ENCODE results near the gene ABCA13.

ABCA13 gene

GRCh38 chr7:48402721-48403120, 231.5 kb downstream of the ABCA13 start:
- H3K27ac ChIP-seq: no peak overlapping the region
- H3K36me3 ChIP-seq (replicated peaks): no peaks in the 10 kb centered on the region
- H3K4me3 ChIP-seq (ENCODE audit: low read depth, low read length): no peak overlapping the region
- DNase-seq: no peak
- H3K27me3 ChIP-seq (replicated peaks): no peaks in the 10 kb centered on the region
- in situ Hi-C loops (cut with HindIII; ENCODE audit: low pct_ligation_motif_present, low sequenced_read_pairs): no loop called here
- no peak for TF ChIP-seq CTCF (IDR thresholded peaks at IDR 0.05; ENCODE audit: low read depth, low read length, missing control alignments)

GRCh38 chr7:48408731-48409130, 237.5 kb downstream of the ABCA13 start:
- in situ Hi-C loops (cut with HindIII; ENCODE audit: low pct_ligation_motif_present, low sequenced_read_pairs): no loop called here
- Histone ChIP-seq H3K4me3 (ENCODE audit: low read depth, low read length) (no peak overlapping the region), H3K27ac (no peak overlapping the region), H3K36me3 (replicated peaks) (no peaks in the 10 kb centered on the region), H3K27me3 (replicated peaks) (no peaks in the 10 kb centered on the region)
- TF ChIP-seq CTCF (IDR thresholded peaks at IDR 0.05; ENCODE audit: low read depth, low read length, missing control alignments): no peak
- no peak for DNase-seq

- TF ChIP-seq CTCF (IDR thresholded peaks at IDR 0.05; ENCODE audit: low read depth, low read length, missing control alignments): no peak
- H3K4me3 ChIP-seq (ENCODE audit: low read depth, low read length): no peak overlapping the region
- H3K27ac ChIP-seq: no peak overlapping the region
- H3K36me3 ChIP-seq (replicated peaks): no peaks in the 10 kb centered on the region
- no peak for DNase-seq
- in situ Hi-C loops (cut with HindIII; ENCODE audit: low pct_ligation_motif_present, low sequenced_read_pairs): no loop called here
- no peaks in the 10 kb centered on the region for H3K27me3 ChIP-seq (replicated peaks)
Measured at GRCh38 chr7:48411619-48412018, 240.4 kb downstream of the ABCA13 start.

GRCh38 chr7:48414011-48414732, 242.9 kb downstream of the ABCA13 start:
- Histone ChIP-seq H3K27me3 (replicated peaks) (no peaks in the 10 kb centered on the region), H3K4me3 (ENCODE audit: low read depth, low read length) (no peak overlapping the region), H3K36me3 (replicated peaks) (no peaks in the 10 kb centered on the region), H3K27ac (no peak overlapping the region)
- in situ Hi-C loops (cut with HindIII; ENCODE audit: low pct_ligation_motif_present, low sequenced_read_pairs): no loop called here
- no peak for DNase-seq
- TF ChIP-seq CTCF (IDR thresholded peaks at IDR 0.05; ENCODE audit: low read depth, low read length, missing control alignments): no peak

- H3K27ac ChIP-seq: no peak overlapping the region
- no peak for TF ChIP-seq CTCF (IDR thresholded peaks at IDR 0.05; ENCODE audit: low read depth, low read length, missing control alignments)
- no peaks in the 10 kb centered on the region for H3K36me3 ChIP-seq (replicated peaks)
- in situ Hi-C loops (cut with HindIII; ENCODE audit: low pct_ligation_motif_present, low sequenced_read_pairs): no loop called here
- no peak for DNase-seq
- H3K4me3 ChIP-seq (ENCODE audit: low read depth, low read length): no peak overlapping the region
- no peaks in the 10 kb centered on the region for H3K27me3 ChIP-seq (replicated peaks)
Measured at GRCh38 chr7:48416327-48416908, 245.2 kb downstream of the ABCA13 start.
